Upper lobe of left lung (tissue), 4 donors: ENCODE measurements around the gene SEZ6L.

ENCODE experiments used
- CTCF ChIP-seq, 6 experiments: fragments of 450-650 bp in 4 of 6; fragments of 200-600 bp in 2 of 6; sonication (generic) in 2 of 6; IDR thresholded peaks; one replicate each; pipeline ENCODE4 v1.5.1; 2016 to 2019; ENCODE audit warnings: antibody characterized with exemption in 6 of 6
- EP300 ChIP-seq, 4 donors: sonication (generic); formaldehyde crosslinking; IDR thresholded peaks; one replicate each; pipeline ENCODE4 v1.5.1; 2017; ENCODE audit warnings: antibody characterized with exemption in 4 of 4, control low read depth in 2 of 4
- POLR2A ChIP-seq, 4 donors: fragments of 450-650 bp; IDR thresholded peaks; one replicate each; pipeline ENCODE4 v1.5.1; 2016 to 2017; ENCODE audit warnings: antibody characterized with exemption in 4 of 4, mild to moderate bottlenecking in 2 of 4
- POLR2AphosphoS5 ChIP-seq, 2 donors: sonication (generic); formaldehyde crosslinking; IDR thresholded peaks; one replicate each; pipeline ENCODE4 v1.5.1; 2017; ENCODE audit warnings: antibody characterized with exemption in 2 of 2

DNA sequence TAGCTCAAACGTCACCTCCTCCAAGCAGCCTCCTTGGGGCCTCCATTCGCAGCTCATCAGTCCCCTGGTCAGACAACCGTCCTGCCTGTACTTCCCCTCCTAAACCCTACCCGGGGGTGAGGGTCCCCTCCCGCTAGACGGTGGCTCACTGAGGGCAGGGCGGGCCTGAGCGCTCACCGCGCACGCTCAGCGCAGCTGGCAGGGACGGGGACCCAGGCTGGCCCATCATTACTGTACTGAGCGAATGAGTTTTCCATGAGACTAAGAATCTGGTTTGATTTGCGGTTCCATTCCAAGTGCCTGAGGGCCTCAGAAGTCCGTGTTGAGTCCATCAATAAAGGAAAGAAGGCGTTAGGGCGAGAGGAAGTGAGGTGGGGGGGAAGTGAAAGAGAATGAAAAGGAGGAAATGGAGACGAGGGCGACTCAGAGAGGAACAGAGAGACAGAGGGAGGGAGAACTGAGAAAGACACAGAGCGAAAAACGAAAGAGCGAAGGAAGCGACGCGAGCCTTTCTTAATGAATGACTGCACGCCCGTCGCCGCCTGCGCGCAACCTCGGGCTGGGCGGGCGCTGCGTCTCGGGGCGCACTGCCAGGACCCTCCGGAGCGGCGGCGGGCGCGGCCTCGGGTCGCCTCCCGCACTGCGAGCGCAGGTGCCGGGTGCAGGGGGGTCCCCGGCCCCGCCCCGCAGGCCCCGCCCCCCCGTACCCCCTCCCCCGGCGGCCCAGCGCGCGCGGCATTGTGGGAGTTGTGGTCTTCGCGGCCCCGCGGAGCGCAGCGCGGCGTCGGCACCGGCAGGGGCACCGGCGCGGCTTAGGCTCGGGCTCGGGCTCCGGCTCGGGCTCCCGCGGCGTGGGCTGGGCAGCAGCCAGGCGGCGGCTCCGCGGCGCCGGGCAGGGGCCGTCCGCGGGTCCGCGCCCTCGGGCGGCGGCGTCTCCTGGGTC lies 259.5 kb downstream of the SEZ6L start, which contains the start of gene ASPHD2:
- TF ChIP-seq CTCF (IDR thresholded peaks at IDR 0.05) (peak in 2 of 6 experiments; percentile 10 to 18), POLR2A (IDR thresholded peaks at IDR 0.05) (peak in 2 of 4 donors; percentile 31 to 70), EP300 (IDR thresholded peaks at IDR 0.05) (no peak), POLR2AphosphoS5 (IDR thresholded peaks at IDR 0.05) (peak in 1 of 2 donors; percentile 51)
